WTC11 (cell line): Measurements from ENCODE around the gene LRSAM1. TPM values are rescaled to one million over a fixed set of nuclear protein-coding genes. Genes with fewer than 3 reads are reported as not detected.

Experiments used
- ATAC-seq: fragments of 200-7000 bp; cut with Tn5 transposase; 2 replicates; pipeline ENCODE4 v1.10.0; 2021; ENCODE audit warnings: mild to moderate bottlenecking, moderate library complexity
- CTCF ChIA-PET: fragments of 300-600 bp; sonication (Branson Sonifier 250); formaldehyde crosslinking; loops from one replicate; lab custom pipeline; 2021; ENCODE audit warnings: antibody characterized with exemption; lab: Charles Lee
- POLR2A ChIA-PET: fragments of 350-600 bp; sonication (Branson Sonifier 250); formaldehyde crosslinking; loops from one replicate; lab custom pipeline; 2021; ENCODE audit warnings: antibody characterized with exemption; lab: Charles Lee
- DNase-seq: peaks from one replicate; pipeline ENCODE4 v3.0.0; 2021; ENCODE audit warnings: low spot score
- H3K27ac Mint-ChIP-seq: 2 replicates; pipeline ENCODE4 v1.8.0; 2021; ENCODE audit warnings: mixed read lengths
- H3K27me3 Mint-ChIP-seq: 2 replicates; pipeline ENCODE4 v1.8.0; 2021; ENCODE audit warnings: low read depth, mild to moderate bottlenecking, moderate library complexity, mixed read lengths
- H3K36me3 Mint-ChIP-seq: 2 replicates; pipeline ENCODE4 v1.8.0; 2021; ENCODE audit warnings: mixed read lengths
- H3K4me1 Mint-ChIP-seq: 2 replicates; pipeline ENCODE4 v1.8.0; 2022; ENCODE audit warnings: mixed read lengths
- H3K4me3 Mint-ChIP-seq: 2 replicates; pipeline ENCODE4 v1.8.0; 2021; ENCODE audit warnings: mild to moderate bottlenecking, moderate library complexity, mixed read lengths
- H3K9me3 Mint-ChIP-seq: 2 replicates; pipeline ENCODE4 v1.8.0; 2021; ENCODE audit warnings: mixed read lengths
- FOXP1 ChIP-seq: sonication (generic); formaldehyde crosslinking; IDR thresholded peaks from 2 replicates; pipeline ENCODE4 v1.8.0; 2022; ENCODE audit warnings: missing genetic modification reagents, mild to moderate bottlenecking, moderate library complexity, borderline replicate concordance
- GABPB1 ChIP-seq: sonication (generic); formaldehyde crosslinking; IDR thresholded peaks from 2 replicates; pipeline ENCODE4 v1.8.1; 2023; ENCODE audit warnings: mild to moderate bottlenecking, missing genetic modification reagents
- NR1H2 ChIP-seq: sonication (generic); formaldehyde crosslinking; IDR thresholded peaks from 2 replicates; pipeline ENCODE4 v1.9.0; 2021; ENCODE audit warnings: mild to moderate bottlenecking, moderate library complexity, missing genetic modification reagents
- NR3C1 ChIP-seq: sonication (generic); formaldehyde crosslinking; conservative IDR thresholded peaks from 2 replicates; pipeline ENCODE4 v1.8.1; 2023; ENCODE audit warnings: low read depth, mild to moderate bottlenecking, missing genetic modification reagents
- TCF7 ChIP-seq: sonication (generic); formaldehyde crosslinking; IDR thresholded peaks from 2 replicates; pipeline ENCODE4 v1.8.0; 2022; ENCODE audit warnings: mild to moderate bottlenecking, low read depth, missing genetic modification reagents, moderate library complexity
- ZNF423 ChIP-seq: fragments of 250-450 bp; sonication (Bioruptor Pico); IDR thresholded peaks from 2 replicates; pipeline ENCODE4 v2.1.2; 2022; ENCODE audit warnings: mild to moderate bottlenecking, moderate library complexity
- total RNA-seq: library from RNA; stranded (reverse); gene quantifications from 3 replicates; pipeline ENCODE4 v1.2.3, GENCODE V29; 2021
- TF ChIP-seq, protein P1 (sequence below): sonication (generic); formaldehyde crosslinking; IDR thresholded peaks from 2 replicates; pipeline ENCODE4 v1.8.0; 2022; ENCODE audit warnings: mild to moderate bottlenecking, missing genetic modification reagents
- TF ChIP-seq, protein P2 (sequence below): sonication (generic); formaldehyde crosslinking; IDR thresholded peaks from 2 replicates; pipeline ENCODE4 v1.8.1; 2022; ENCODE audit warnings: missing genetic modification reagents, borderline replicate concordance
- TF ChIP-seq, protein P3 (sequence below): fragments of 250-450 bp; sonication (Bioruptor Pico); IDR thresholded peaks from 2 replicates; pipeline ENCODE4 v2.1.2; 2022; ENCODE audit warnings: mild to moderate bottlenecking, moderate library complexity
- TF ChIP-seq, protein P4 (sequence below): sonication (generic); formaldehyde crosslinking; IDR thresholded peaks from 2 replicates; pipeline ENCODE4 v1.8.1; 2023; ENCODE audit warnings: mild to moderate bottlenecking, missing genetic modification reagents, borderline replicate concordance

The LRSAM1 gene
- total RNA-seq, 1 experiment from 2014 or later: 32.4 TPM

DNA sequence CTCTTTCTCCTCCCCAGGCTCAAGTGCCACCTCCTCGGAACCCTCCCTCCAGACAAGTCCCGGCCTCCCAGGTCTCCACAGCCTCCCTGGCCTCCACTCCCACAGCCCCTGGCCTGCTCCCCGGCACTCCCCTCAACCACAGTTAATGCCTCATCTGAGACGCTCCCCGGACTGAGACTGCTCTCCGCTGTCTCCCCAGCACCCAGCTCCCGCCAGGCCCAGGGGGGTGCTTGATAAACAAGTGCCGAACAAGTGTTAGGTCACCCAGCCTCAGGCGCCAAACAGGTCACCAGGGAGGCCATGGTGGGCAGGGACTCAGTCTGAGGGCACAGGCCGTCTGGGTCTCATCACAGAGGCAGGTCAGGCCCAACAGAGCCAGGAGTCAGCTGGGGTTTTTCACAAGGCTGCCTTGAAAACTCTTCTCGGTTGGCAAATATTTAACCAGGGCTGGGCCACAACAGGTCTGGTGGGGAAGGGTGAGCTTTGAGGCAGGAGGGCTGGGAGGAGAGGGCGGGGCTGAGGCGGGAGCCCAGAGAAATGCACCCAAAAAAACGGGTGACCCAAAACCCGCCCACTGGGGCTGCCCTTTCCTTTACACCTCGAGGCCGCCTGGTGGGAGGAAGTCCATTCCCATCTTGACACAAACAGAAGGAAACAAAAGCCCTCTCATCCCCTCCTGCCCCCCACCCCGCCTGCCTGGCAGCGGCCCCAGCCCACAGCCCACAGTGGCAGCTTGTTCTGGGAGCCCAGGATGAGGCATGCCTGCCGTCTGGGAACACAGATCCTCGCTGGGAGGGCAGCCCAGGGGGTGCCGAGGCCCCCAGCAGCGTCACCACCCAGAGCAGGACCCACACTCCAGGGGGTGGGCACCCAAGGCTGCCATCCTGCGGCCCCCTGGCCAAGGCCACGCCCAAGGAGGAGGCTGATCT, 94.2 kb downstream of the LRSAM1 start:
- peak; percentile 54 for ATAC-seq
- Mint-ChIP-seq H3K36me3 (no peaks in the 10 kb centered on the region), H3K27ac (no peak overlapping the region; the same call in 1 of the 2 replicates), H3K4me1 (peaks cover 19% of the 10 kb centered on the region), H3K4me3 (no peak overlapping the region), H3K27me3 (no peaks in the 10 kb centered on the region), H3K9me3 (no peaks in the 10 kb centered on the region)
- CTCF ChIA-PET: interaction anchor here (0.7 to 1.5 kb wide), 4 partner anchors 9 to 189 kb away, joined by 3 to 5 read pairs (median 4); partner anchors contain the start of gene TOR2A
- POLR2A ChIA-PET: no interaction called here
- DNase-seq: no peak
- no peak for TF ChIP-seq TCF7 (CRISPR knock-in tag)
- peak; percentile 64 for TF ChIP-seq ZNF423 (CRISPR knock-in tag)
- TF ChIP-seq NR3C1 (CRISPR knock-in tag): no peak
- TF ChIP-seq, protein P1, sequence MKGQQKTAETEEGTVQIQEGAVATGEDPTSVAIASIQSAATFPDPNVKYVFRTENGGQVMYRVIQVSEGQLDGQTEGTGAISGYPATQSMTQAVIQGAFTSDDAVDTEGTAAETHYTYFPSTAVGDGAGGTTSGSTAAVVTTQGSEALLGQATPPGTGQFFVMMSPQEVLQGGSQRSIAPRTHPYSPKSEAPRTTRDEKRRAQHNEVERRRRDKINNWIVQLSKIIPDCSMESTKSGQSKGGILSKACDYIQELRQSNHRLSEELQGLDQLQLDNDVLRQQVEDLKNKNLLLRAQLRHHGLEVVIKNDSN (CRISPR knock-in tag): no peak
- peak; percentile 61 for TF ChIP-seq GABPB1

DNA sequence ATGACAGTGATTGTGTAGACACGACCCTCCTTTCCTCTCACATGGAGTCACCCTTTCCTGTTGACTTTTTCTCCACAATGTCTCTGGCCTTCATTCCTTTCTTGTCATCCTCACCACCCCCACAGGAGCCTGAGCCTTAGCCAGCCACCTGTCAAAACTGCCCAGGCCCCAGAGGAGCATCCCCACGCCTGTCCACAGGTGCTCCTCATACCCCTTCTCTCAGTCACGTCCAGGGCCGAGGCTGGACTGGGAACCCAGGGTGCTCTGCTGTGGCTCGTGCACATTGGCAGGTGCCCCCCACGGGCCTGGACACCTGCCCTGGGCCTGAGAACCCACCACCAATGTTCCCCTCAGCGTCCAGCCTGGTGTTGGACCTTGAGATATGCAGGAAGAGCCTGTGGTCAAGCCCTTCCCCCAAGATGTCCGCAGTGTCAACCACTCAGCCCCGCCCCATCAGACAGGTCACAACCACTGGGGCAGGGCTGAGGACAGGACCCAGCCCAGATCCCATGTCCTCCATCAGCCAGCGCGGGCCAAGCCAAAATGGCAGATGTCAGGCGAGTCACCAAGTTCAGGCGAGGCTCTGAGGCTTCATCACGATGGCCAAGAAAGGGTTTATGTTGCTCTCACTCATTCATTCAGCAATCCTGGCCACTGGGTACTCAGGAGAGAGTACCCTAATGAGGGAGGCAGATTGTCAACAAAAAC, 95.0 kb downstream of the LRSAM1 start:
- CTCF ChIA-PET: interaction anchor here (0.7 to 1.1 kb wide), 2 partner anchors 10 to 56 kb away, joined by 3 to 4 read pairs; no protein-coding TSS in a partner anchor
- Mint-ChIP-seq H3K9me3 (no peaks in the 10 kb centered on the region), H3K27me3 (no peaks in the 10 kb centered on the region), H3K36me3 (no peaks in the 10 kb centered on the region), H3K27ac (peak overlapping the region; percentile 43; the same call in 1 of the 2 replicates), H3K4me3 (no peak overlapping the region), H3K4me1 (peaks cover 19% of the 10 kb centered on the region)
- DNase-seq: no peak
- no peak for TF ChIP-seq FOXP1 (CRISPR knock-in tag)
- TF ChIP-seq NR1H2 (CRISPR knock-in tag): no peak
- TF ChIP-seq, protein P2, sequence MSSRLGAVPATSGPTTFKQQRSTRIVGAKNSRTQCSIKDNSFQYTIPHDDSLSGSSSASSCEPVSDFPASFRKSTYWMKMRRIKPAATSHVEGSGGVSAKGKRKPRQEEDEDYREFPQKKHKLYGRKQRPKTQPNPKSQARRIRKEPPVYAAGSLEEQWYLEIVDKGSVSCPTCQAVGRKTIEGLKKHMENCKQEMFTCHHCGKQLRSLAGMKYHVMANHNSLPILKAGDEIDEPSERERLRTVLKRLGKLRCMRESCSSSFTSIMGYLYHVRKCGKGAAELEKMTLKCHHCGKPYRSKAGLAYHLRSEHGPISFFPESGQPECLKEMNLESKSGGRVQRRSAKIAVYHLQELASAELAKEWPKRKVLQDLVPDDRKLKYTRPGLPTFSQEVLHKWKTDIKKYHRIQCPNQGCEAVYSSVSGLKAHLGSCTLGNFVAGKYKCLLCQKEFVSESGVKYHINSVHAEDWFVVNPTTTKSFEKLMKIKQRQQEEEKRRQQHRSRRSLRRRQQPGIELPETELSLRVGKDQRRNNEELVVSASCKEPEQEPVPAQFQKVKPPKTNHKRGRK (CRISPR knock-in tag): no peak
- TF ChIP-seq, protein P3, sequence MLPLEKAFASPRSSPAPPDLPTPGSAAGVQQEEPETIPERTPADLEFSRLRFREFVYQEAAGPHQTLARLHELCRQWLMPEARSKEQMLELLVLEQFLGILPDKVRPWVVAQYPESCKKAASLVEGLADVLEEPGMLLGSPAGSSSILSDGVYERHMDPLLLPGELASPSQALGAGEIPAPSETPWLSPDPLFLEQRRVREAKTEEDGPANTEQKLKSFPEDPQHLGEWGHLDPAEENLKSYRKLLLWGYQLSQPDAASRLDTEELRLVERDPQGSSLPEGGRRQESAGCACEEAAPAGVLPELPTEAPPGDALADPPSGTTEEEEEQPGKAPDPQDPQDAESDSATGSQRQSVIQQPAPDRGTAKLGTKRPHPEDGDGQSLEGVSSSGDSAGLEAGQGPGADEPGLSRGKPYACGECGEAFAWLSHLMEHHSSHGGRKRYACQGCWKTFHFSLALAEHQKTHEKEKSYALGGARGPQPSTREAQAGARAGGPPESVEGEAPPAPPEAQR: no peak
- TF ChIP-seq ZNF423 (CRISPR knock-in tag): no peak
- TF ChIP-seq, protein P4, sequence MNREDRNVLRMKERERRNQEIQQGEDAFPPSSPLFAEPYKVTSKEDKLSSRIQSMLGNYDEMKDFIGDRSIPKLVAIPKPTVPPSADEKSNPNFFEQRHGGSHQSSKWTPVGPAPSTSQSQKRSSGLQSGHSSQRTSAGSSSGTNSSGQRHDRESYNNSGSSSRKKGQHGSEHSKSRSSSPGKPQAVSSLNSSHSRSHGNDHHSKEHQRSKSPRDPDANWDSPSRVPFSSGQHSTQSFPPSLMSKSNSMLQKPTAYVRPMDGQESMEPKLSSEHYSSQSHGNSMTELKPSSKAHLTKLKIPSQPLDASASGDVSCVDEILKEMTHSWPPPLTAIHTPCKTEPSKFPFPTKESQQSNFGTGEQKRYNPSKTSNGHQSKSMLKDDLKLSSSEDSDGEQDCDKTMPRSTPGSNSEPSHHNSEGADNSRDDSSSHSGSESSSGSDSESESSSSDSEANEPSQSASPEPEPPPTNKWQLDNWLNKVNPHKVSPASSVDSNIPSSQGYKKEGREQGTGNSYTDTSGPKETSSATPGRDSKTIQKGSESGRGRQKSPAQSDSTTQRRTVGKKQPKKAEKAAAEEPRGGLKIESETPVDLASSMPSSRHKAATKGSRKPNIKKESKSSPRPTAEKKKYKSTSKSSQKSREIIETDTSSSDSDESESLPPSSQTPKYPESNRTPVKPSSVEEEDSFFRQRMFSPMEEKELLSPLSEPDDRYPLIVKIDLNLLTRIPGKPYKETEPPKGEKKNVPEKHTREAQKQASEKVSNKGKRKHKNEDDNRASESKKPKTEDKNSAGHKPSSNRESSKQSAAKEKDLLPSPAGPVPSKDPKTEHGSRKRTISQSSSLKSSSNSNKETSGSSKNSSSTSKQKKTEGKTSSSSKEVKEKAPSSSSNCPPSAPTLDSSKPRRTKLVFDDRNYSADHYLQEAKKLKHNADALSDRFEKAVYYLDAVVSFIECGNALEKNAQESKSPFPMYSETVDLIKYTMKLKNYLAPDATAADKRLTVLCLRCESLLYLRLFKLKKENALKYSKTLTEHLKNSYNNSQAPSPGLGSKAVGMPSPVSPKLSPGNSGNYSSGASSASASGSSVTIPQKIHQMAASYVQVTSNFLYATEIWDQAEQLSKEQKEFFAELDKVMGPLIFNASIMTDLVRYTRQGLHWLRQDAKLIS (CRISPR knock-in tag): no peak
- POLR2A ChIA-PET: no interaction called here
- ATAC-seq: no peak
